Esophagus muscularis mucosa (tissue), 4 donors: ENCODE measurements around the gene FHIP1A. TPM values are rescaled to one million over a fixed set of nuclear protein-coding genes. Genes with fewer than 3 reads are reported as not detected.

ENCODE experiments used
- DNase-seq: peaks from one replicate; pipeline ENCODE4 v3.0.0-alpha.2; 2017; ENCODE audit errors: extremely low spot score
- H3K27ac ChIP-seq, 4 donors: fragments of 200-600 bp; sonication (generic); replicated peaks in 1 of 4; 1 replicate in 3 of 4; 2 replicates in 1 of 4; pipeline ENCODE4 v1.5.1; 2016 to 2019; ENCODE audit warnings: mild to moderate bottlenecking in 1 of 4
- H3K27me3 ChIP-seq, 4 donors: fragments of 200-600 bp; sonication (generic); one replicate each; pipeline versions ENCODE4 v1.5.1 to v1.6.0; 2016 to 2019
- H3K36me3 ChIP-seq, 4 donors: fragments of 200-600 bp; sonication (generic); one replicate each; pipeline ENCODE4 v1.5.1; 2016 to 2019
- H3K4me1 ChIP-seq, 4 donors: fragments of 200-600 bp; sonication (generic); one replicate each; pipeline ENCODE4 v1.5.1; 2016 to 2019
- H3K4me3 ChIP-seq, 4 donors: fragments of 200-600 bp; sonication (generic); 1 replicate in 2 of 4; 2 replicates in 2 of 4; pipeline ENCODE4 v1.5.1; 2016 to 2019; ENCODE audit warnings: mild to moderate bottlenecking in 4 of 4, moderate library complexity in 1 of 4
- H3K9me3 ChIP-seq, 4 donors: fragments of 200-600 bp; sonication (generic); 1 replicate in 3 of 4; 2 replicates in 1 of 4; pipeline ENCODE4 v1.5.1; 2016 to 2019
- CTCF ChIP-seq, 3 experiments: fragments of 200-600 bp in 2 of 3; fragments of 450-650 bp in 1 of 3; sonication (generic) in 2 of 3; IDR thresholded peaks; one replicate each; pipeline ENCODE4 v1.5.1; 2017 to 2019; ENCODE audit warnings: antibody characterized with exemption in 3 of 3, mild to moderate bottlenecking in 2 of 3, moderate library complexity in 1 of 3
- EP300 ChIP-seq: sonication (generic); formaldehyde crosslinking; IDR thresholded peaks from one replicate; pipeline ENCODE4 v1.6.1; 2017; ENCODE audit warnings: antibody characterized with exemption
- POLR2A ChIP-seq: fragments of 450-650 bp; IDR thresholded peaks from one replicate; pipeline ENCODE4 v1.6.1; 2017; ENCODE audit warnings: antibody characterized with exemption, moderate library complexity, mild to moderate bottlenecking, low read depth
- POLR2AphosphoS5 ChIP-seq, 2 donors: sonication (generic); formaldehyde crosslinking; IDR thresholded peaks; one replicate each; pipeline ENCODE4 v1.6.1; 2017; ENCODE audit warnings: antibody characterized with exemption in 2 of 2
- WGBS: methylation state at CpG from one replicate; pipeline ENCODE4 v1.1.5; 2018; 5-methylcytosine and 5-hydroxymethylcytosine counted together
- intact Hi-C: fragments of 100-400 bp; cut with DNase I; formaldehyde crosslinking; loops from one replicate; pipeline ENCODE4 v1.15.1; 2023
- total RNA-seq, 4 donors: library from RNA; depleted of rRNA; stranded (reverse); fragments of >200 nt; gene quantifications; one replicate each; pipeline versions ENCODE4 v1.1.0 to v1.2.1, GENCODE V29; 2016

FHIP1A gene
- total RNA-seq: 1 to 10 TPM in 3 of 4 donors, under 1 TPM in 1; 0.83 to 6.2 (median 2.2) TPM

- H3K4me1 ChIP-seq: peaks cover 0 to 27% (median 21%) of the 10 kb centered on the region in 4 donors
- peak within 1 kb of the TSS; percentile 58 to 63 (median 60) for H3K4me3 ChIP-seq
- TF ChIP-seq POLR2AphosphoS5 (IDR thresholded peaks at IDR 0.05) (peak in 1 of 2 donors; percentile 39), EP300 (no peak), CTCF (IDR thresholded peaks at IDR 0.05) (peak in 2 of 3 experiments; percentile 15 to 16), POLR2A (no peak)
- H3K9me3 ChIP-seq: no peaks in the 10 kb centered on the region
- no peaks in the 10 kb centered on the region for H3K27me3 ChIP-seq
- no peaks in the 10 kb centered on the region for H3K36me3 ChIP-seq
- intact Hi-C loops: no loop called here
- peak within 1 kb of the TSS in 3 of 4 donors; percentile 32 to 53 (median 41) for H3K27ac ChIP-seq
- 2% methylated on average over 20 of the region's 84 CpGs for WGBS
- DNase-seq: no peak
Observed at GRCh38 chr4:151408630-151409469, at the start of gene FHIP1A. FHIP1A (plus strand) TSS chr4:151409176; CDS start chr4:151566260, 157,084 bp downstream.

DNA sequence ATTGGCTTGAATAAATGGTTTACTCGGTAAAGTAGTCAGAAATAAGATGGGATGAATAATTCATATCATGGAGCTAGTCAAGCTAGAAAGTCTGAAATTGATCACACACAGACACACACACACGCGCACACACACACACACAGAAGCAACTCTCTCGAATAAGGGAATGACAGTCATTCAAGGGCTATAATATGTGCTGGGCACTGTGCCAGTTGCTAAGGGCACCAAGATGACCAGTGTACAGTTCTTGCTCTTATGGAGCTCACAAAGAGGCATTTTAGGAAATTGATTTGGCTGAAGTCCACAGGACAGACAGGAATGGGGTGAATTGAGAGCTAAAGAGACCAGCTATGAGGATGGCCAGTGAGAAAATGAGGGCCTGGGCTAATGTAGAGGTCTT, 49.4 kb upstream of the FHIP1A start:
- no peak for TF ChIP-seq CTCF (IDR thresholded peaks at IDR 0.05)
- no peak for TF ChIP-seq EP300
- TF ChIP-seq POLR2A: no peak
- no peak for TF ChIP-seq POLR2AphosphoS5 (IDR thresholded peaks at IDR 0.05)
- no peak overlapping the region for H3K4me3 ChIP-seq
- 77% methylated on average over 4 of the region's 4 CpGs for WGBS
- no peaks in the 10 kb centered on the region for H3K27me3 ChIP-seq
- no peaks in the 10 kb centered on the region for H3K36me3 ChIP-seq
- no peak overlapping the region for H3K27ac ChIP-seq
- no peaks in the 10 kb centered on the region for H3K9me3 ChIP-seq
- intact Hi-C loops: no loop called here
- DNase-seq: no peak
- H3K4me1 ChIP-seq: peaks cover 0 to 8% (median 0%) of the 10 kb centered on the region in 4 donors

DNA sequence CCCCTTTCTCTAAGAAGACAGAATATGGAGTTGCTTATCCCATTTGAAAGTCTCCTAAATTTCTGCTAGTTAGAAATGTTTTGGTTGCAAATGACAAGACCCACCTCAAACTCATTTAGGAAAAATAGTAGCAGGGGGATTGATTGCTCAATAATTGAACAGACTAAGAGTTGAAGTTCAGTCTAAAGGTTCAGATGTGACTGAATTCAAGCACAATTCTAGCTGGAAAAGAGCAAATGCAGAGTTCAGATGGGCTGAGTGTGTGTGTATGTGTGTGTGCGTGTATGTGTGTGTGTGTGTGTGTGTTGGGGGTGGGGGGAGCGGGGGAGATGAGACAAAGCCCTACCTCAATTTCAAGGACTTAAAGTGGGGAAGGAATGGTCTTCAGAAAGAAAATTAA, 47.9 kb upstream of the FHIP1A start:
- Histone ChIP-seq H3K9me3 (no peaks in the 10 kb centered on the region), H3K27me3 (no peaks in the 10 kb centered on the region), H3K36me3 (no peaks in the 10 kb centered on the region), H3K4me3 (no peak overlapping the region), H3K4me1 (peaks cover 0 to 8% (median 0%) of the 10 kb centered on the region in 4 donors), H3K27ac (no peak overlapping the region)
- intact Hi-C loops: loop anchor here (5.0 kb wide), 1 partner anchor 244 kb away; no protein-coding TSS in a partner anchor
- 94% methylated on average over 2 of the region's 2 CpGs for WGBS
- TF ChIP-seq POLR2AphosphoS5 (IDR thresholded peaks at IDR 0.05): no peak
- no peak for TF ChIP-seq POLR2A
- DNase-seq: no peak

DNA sequence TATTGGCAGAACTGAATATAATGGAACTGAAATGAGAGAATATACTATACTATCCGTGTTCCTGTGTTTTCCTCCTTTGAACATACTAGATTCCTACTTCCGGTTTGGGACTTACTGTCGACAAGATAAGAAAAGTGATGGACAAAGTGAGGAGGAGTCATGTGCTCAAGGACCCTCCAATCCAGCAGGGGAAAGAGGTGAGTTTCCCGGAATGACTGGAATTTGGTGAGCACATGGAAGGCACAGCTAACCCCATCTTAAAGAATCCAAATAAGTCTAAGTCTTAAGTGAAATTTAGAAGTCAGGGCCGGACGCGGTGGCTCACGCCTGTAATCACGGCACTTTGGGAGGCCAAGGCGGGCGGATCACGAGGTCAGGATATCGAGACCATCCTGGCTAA, 47.0 kb upstream of the FHIP1A start:
- Histone ChIP-seq H3K27ac (no peak overlapping the region), H3K27me3 (no peaks in the 10 kb centered on the region), H3K4me1 (peaks cover 0 to 8% (median 0%) of the 10 kb centered on the region in 4 donors), H3K9me3 (no peaks in the 10 kb centered on the region), H3K36me3 (no peaks in the 10 kb centered on the region), H3K4me3 (no peak overlapping the region)
- intact Hi-C loops: loop anchor here (2.0 to 5.0 kb wide), 2 partner anchors 85 to 245 kb away; partner anchors contain the start of gene PRSS48
- no peak for DNase-seq
- WGBS: 92% methylated on average over 13 of the region's 13 CpGs
- TF ChIP-seq EP300 (no peak), CTCF (IDR thresholded peaks at IDR 0.05) (no peak), POLR2A (no peak), POLR2AphosphoS5 (IDR thresholded peaks at IDR 0.05) (no peak)

- H3K27ac ChIP-seq: no peak overlapping the region
- intact Hi-C loops: loop anchor here (2.0 to 5.0 kb wide), 2 partner anchors 86 to 245 kb away; partner anchors contain the start of gene PRSS48
- WGBS: 48% methylated on average over 14 of the region's 14 CpGs
- no peaks in the 10 kb centered on the region for H3K36me3 ChIP-seq
- H3K27me3 ChIP-seq: no peaks in the 10 kb centered on the region
- no peaks in the 10 kb centered on the region for H3K9me3 ChIP-seq
- H3K4me3 ChIP-seq: no peak overlapping the region
- peaks cover 0 to 8% (median 0%) of the 10 kb centered on the region in 4 donors for H3K4me1 ChIP-seq
- no peak for DNase-seq
- TF ChIP-seq POLR2A: no peak
- peak in 2 of 3 experiments; percentile 96 to 98 for TF ChIP-seq CTCF (IDR thresholded peaks at IDR 0.05)
- TF ChIP-seq EP300: no peak
- TF ChIP-seq POLR2AphosphoS5 (IDR thresholded peaks at IDR 0.05): peak in 1 of 2 donors; percentile 40
Observed at GRCh38 chr4:151362404-151363164, 46.4 kb upstream of the FHIP1A start.
